Activated CD8-positive, alpha-beta memory T cell treated with anti-CD3 and anti-CD28 coated beads for 48 hours (primary cell): Measurements from ENCODE around the gene GPR107.

Source experiments
- DNase-seq, 3 experiments: peaks; one replicate each; pipeline ENCODE4 v3.0.0-alpha.2; 2020; ENCODE audit warnings: low read depth in 2 of 3, low spot score in 2 of 3

The GPR107 gene

DNA sequence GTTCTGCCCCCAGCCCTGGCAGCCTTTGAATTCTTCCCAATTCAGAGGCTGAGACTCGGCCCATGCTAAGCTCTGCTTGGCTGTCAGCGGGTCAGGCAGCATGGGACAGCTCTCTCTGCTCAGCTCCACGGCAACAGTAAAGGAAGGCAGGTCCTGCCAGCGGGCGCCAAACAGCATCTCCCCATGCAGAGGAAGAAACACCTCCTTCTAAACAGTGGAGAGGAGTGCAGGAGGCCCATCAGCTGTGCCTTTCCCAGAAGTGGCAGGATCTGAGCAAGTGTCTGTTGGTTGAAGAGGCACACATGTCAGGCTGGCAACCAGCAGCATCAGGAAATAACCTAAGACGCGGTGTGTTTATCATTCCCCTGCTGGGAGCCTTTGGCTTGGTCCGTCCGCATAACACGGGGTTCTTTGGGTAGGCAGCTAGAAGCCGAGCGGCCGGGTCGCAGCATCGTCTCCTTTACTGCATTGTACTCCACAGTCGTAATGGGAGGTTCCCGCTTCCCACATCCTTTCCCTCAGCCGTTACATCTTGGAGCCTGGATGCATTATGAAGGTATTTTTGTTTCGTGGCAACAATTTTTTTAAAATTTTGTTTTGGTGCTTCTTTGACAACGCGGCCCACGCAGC is 75.8 kb downstream of the GPR107 start:
- no peak for DNase-seq

DNA sequence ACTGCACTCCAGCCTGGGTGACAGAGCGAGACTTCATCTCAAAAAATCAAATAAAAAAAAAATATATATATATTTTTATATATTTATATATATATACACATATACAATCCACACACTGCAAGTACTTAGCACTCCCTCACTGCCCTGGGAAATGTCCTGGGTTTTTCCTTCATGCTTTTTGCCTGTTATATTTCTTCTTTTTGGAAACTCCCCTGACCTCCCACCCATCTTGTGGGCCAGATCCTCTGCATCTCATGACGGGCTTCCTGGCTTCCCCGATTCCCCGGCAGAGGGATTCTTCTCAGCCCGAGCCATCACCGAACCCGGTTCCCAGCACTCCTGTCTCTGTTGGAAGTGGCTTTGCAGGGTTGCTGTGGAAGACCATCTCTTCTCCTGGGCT is 79.0 kb downstream of the GPR107 start:
- DNase-seq: no peak

DNA sequence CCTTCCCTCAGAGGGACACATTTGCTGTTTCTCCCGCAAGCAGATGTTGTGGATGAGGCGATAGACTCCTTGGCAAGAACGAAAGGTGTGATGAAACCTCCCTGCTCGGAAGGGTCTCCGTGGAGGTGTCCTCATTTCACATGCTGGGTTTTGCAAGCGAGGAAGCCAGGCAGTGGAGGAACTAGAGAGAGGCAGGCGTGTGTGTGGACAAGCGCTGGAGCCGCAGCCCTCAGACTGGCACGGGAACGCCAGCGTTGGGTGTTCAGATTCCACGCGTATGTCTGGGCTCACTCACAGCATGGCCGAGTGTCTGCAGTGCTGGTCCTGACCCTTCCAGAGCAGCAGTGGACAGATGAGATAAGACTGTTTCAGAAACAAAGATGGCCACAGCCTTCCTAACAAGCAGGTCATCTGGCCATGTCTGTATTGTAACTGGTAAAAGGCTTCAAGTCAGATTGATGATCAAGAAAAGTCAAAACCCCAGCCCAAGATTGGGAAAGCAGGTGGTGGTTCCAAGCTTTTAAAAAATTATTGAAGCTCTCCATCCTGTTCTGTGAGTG is 83.5 kb downstream of the GPR107 start:
- DNase-seq: no peak

DNA sequence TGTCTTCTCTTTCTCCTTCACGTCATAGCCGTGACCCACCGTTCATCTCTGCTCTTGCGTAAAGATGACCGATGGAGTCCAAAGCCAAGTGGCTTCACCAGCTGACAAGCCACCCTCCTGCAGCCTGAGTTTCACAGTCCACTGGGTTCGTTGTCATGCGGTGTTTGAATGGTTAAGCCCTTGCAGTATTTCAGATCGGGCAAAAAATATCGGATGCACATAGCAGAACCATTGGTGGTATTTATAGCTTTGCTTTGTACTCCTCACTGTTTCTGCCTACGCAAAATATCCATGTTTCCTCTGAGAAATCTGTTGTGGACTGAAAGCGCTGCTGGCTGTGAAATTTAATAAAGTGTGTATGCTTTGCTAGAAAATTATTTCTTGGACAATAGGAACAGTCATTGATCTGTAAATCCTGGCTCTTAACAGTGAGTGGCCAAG is 84.0 kb downstream of the GPR107 start:
- no peak for DNase-seq

DNA sequence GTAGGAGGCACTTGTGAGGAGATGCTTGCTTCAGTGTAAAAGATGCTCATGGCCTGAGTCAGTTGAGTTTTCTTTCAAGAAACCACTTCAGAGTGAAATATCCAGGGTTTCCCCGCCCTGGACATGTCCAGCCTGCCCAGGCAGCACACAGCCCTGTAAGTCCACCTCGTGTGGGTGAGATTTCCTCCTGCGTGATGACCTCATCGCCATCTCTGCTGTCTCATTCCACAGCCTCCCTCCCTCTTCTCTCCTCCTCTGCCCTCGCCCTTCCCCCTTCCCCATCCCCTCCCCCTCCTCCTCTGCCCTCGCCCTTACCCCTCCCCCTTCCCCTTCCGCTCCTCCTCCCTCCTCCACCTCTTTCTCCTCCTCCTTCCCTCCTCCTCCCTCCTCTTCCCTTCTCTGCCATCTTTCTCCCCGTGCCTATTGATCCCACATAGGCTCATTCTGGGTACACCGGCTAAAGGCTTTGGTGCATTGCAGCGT is 84.5 kb downstream of the GPR107 start:
- no peak for DNase-seq

DNA sequence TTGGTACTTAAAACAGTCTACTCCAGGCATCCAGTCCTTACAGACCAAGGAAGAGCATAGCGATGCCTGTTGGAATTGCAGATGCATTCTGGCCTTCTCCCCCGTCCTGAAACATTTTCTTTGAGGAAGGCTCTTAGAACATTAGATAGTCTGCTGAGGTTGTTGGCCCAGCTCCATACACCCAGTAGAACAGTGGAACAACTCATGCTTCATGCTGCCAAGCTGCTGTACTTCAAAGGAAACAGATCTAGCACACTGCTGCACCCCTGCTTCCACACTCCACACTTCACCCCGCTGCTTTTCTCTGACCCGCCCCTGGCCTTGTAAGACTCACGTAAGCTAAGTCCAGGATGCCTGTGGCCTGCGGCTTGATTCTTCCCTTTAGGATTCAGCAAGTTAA is 85.1 kb downstream of the GPR107 start:
- DNase-seq: no peak

DNA sequence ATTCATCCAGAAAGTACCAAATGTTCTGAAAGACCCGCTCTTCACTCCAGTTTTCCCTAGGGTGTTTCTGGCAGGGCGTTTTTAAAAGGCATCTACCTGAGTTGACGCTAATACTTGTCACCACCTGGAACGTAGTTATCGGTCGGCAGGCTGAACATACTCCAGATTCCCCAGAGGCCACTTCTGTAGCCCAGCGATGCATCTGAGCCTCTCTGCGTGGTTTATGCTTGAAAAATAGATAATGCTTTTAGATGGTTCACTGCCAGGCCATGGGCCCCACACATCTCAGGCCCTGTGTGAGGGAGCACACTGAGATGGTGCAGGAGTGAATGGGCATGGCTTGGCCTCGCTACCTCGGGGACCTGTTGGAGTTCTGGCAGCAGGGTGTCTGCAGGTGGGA is 85.5 kb downstream of the GPR107 start:
- DNase-seq: no peak

DNA sequence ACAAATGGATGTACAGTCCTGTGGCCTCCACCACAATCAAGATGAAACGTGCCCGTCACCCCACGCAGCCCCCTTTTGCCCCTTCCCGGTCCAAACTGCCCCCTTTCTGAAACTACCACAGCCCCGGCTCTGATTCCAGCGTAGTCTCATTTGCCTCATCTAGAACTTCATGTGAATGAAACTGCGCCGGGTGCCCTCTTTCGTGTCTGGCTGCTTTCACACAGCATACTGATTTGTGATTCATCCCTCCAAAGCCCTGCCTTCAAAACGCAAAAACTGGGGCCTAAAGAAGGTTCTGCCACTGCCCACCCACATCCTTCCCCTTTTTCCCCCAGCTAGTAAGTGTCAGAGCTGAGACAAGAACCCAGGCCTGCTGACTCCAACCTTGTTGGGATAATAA is 87.0 kb downstream of the GPR107 start:
- DNase-seq: peak in 2 of 3 experiments; percentile 40 to 47

DNA sequence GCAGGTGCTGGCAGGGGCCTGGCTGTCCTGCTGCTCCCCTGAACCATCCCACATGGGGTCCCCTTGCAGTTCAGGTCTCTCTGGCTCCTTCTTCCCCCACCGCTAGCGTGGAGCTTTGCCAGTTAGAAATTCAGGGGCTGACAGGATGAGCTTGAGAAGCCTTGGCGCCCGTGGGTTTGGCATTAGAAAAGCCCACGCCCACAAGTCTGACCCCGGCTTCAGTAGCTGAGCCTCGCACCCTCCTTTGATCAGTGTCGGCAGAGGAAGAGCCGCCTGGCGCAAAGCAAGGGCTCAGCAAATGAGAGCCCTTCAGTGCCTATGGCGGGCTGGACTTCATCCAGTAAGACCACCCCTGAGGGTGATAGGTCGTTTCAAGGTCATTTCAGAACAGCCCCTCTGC is 88.3 kb downstream of the GPR107 start:
- no peak for DNase-seq

DNA sequence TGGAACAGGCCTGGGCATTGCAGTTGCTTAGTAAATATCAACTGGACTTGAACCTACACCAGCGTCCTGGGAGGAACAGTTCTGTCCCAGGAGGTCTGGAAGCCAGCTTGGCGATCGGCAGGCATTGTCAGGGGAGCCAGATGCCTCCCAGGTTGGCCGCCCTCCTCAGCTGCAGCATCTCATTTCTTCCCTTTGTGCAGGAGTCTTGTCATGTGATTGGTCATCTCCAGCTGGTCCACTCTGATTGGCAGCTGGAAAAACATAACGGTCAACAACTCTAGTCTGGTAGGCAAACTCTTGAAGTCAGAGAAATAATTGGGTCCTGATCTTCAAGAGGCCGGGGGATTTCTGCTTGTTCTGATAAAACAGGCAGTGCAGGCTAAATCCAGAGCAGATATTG is 88.9 kb downstream of the GPR107 start:
- no peak for DNase-seq

DNA sequence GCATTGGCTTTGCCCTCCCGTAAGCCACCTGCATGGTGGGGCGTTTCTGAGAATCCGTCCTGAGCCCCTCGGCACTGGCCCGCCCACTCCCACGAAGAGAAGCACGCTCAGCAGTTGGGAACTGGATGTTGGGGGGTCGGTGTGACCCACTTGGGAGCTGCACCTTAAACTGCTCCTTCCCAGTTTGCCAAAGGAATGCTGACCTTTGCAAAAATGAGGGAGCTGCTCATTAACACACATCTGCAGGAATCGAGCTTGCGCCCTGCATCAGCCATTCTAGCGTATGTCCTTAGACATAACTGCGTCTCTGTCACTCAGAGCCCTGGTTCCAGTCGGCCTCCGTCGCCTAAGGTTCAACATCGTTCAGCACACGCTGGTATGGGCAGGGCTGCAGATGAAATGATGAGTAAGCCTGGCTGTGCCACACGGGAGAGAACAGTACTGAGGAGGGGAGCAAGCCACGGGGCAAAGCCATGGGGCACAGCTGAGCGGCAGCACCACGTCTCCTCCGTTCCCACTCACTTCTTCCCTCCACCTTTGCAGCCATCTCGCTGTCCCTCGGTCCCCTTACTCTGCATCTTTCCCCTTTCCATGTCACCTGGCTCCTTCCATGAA is 89.7 kb downstream of the GPR107 start:
- no peak for DNase-seq

DNA sequence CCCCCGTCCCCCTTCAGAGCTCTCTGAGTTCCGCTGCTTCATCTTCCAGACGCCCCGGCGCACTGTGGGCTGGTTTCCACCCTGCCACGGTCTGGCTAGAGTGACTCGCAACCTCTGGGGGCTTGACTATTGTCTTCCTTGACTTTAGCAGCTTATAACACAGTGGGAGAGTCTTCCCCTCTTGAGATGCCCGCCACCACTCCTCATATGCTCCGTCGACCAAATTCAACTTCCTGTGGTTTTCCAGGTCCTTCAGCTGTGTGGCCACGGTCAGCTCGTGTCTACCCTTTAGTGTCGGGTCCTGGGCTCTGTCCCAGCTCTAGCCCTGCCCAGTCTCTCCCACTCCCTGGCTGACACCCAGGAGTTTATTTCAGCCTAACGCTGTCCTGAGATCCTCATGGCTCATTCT is 90.3 kb downstream of the GPR107 start:
- no peak for DNase-seq

DNA sequence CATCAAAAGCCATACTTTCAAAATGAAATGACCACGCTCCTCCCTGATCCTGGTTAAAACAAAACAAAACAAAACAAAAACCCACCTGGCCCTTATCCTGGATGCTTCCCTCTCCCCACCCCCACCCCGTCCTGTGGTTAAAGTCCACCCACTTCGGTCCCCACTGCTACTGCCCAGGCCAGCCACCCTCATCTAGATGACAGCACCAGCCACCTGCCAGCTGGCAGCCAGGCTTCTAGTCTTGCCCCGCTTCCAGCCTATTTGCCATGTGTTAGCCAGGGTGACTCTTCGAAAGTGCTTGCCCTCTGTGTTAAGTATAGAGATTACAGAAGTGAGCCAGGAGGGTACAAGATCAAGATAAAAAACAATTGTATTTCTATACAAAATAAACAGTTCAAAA is 91.0 kb downstream of the GPR107 start:
- no peak for DNase-seq

DNA sequence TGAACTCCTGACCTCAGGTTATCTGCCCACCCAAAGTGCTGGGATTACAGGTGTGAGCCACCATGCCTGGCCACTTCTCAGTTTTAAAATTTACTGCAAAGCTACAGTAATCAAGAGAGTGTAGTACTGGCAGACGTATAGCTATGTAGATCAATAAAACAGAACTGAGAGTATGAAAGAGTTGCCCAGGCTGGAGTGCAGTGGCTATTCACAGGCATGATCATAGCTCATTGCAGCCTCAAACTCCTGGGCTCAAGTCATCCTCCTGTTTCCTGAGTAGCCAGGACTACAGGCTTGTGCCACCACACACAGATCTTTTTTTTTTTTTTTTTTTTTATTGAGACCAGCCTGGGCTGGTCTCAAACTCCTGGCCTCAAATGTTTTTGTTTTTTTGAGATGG is 92.0 kb downstream of the GPR107 start:
- DNase-seq: no peak

DNA sequence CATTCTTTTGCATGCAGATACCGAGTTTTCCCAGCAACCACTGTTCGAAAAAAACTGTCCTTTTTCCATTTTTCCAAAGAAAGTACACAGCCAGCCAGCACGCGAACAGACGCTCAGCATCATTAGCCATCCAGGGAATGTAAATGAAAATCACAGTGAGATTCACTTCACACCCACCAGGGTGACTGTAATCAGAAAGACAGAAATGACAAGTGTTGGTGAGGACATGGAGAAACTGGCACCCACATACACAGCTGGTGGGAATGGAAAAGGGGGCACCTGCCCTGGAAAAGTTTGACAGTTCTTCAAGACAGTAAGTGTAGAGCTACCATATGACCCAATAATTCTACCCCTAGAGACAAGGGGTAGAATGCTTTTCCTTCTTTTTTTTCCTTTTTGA is 93.5 kb downstream of the GPR107 start:
- DNase-seq: no peak

DNA sequence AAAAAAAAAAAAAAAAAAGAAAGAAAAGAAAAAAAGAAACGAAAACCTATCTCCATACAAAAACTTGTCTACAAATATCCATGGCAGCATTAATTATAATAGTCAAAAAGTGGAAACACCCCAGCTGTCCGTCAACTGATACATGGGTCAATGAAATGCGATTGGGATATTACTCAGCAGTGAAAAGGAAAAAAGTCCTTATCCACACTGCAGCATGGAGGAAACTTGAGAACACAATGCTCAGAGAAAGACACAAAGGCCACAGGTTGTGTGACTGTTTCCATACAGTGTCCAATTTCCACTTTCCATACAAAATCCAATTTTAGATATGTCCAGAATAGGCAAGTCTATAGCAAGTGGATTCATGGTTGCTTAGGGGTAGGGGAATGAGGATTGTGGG is 94.2 kb downstream of the GPR107 start:
- DNase-seq: no peak

DNA sequence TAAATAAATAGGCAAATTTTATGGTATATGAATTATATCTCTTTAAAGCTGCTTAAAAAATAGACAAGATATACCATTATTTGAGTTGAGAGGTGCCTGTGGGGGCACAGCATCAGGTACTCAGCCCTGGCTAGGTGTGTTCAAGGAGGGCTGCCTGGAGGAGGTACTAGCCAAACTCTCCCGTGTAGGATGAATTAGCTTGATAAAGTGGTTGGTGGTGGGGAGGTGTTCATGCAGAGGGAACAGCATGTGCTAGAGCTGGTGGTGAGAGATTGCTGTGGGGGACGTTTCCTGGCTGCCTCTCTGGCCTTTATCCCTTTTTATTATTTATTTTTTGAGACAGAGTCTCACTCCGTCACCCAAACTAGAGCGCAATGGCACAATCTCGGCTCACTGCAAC is 95.3 kb downstream of the GPR107 start:
- DNase-seq: no peak

DNA sequence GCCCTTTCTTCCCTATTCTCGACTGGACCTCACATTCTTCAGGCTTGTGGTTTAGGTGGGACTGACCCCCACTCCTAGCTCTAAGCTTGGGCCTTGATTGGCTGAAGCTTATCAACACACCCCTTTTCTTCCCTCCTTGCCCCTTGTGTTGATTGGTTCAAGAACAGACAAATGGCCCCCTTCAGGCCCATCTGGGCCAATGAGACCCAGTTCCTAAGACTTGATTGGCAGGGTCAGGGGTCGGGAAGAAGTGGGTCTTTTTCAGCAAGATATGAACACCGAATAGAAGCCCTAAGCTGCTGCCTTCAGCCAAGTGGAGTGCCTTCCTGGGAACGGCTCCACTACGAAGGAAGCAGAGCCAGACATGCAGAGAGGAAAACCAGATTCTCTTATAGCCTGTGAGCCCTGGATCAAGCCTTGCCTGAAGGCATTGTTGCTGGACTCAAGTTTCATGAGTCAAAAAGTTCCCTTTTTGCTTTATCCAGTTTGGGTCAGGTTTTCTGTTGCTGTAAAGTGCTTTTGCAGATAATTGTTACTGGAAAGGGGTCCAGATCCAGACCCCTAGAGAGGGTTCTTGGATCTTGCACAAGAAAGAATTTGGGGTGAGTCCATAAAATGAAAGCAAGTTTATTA is 96.1 kb downstream of the GPR107 start:
- DNase-seq: no peak

DNA sequence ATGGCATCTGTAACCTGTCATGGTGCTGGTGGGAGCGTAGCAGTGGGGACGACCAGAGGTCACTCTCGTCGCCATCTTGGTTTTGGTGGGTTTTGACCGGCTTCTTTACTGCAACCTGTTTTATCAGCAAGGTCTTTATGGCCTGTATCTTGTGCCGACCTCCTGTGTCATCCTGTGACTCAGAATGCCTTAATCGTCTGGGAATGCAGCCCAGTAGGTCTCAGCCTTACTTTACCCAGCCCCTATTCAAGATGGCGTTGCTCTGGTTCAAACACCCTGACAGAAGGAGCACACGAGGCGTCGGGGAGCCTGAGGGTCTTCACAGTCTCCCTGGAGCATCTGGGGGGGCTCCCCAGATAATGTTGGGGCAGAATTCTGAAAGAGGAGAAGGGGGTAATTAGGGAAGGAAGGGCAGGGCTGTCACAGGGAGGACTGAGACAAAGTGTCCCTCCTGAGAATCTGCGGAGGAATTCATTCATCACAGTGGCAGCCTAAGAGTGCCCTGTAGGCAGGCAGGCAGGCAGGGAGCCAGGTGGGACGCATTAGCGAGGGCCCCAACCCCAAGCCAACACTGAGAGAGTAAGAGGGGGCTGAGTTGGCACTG is 97.2 kb downstream of the GPR107 start:
- DNase-seq: no peak

DNA sequence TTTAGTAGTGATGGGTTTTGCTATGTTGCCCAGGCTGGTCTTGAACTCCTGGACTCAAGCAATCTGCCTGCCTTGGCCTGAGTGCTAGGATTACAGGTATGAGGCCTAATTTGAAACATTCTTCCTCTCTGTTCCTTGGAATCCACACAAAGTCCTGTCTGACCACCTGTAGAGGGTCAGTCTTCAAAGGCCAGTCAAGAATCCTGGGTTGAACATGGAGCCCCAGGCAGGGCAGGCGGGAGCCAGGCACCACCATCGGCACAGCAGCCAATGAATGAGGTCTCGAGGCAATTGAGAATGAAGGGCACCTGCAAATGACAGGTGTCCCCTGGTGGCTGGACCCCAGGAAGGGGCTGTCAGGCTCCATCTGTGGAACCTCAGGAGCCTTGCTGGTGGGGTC is 101.1 kb downstream of the GPR107 start:
- no peak for DNase-seq

DNA sequence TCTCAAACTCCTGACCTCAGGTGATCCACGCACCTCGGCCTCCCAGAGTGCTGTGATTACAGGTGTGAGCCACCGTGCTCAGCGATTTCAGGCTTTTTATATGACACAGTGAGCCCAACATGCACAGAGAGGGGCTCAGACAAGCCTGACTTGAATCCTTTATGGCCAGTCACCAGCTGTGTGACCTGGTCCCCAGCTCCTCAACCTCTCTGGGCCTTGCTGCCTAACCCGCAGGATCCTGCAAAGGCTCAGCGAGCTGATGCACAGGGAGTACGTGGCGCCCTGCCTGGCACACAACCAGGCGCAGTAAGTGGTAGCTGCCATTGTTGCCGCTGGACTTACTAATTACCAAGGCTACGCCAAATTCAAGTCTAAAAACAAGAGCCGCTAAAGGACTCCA is 101.9 kb downstream of the GPR107 start:
- no peak for DNase-seq

DNA sequence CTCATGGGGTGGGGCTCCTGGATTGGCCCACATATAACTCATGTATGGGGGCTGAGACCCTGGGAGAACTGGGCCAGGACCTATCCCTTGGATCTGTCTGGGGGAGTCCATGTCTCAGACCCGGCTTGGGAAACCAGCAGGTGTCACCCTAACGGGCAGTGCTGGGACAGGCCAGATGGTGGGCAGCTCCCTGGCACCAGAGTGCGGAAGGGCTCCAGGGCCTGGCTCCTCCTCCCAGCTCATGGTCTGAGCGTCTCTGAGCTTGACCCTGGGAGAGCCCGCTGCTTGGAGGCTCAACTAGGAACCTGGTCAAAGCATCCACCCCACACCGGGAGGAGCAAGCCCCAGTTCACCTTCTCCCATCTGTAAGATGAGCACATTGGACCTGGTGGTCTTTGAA is 103.0 kb downstream of the GPR107 start:
- DNase-seq: no peak
